IMR-90 (cell line): ENCODE results near the gene SCN1B. TPM values are rescaled to one million over a fixed set of nuclear protein-coding genes. Genes with fewer than 3 reads are reported as not detected.

Experiments
- ATAC-seq: fragments of 200-7000 bp; cut with Tn5 transposase; 2 replicates; pipeline ENCODE4 v1.9.1; 2020; ENCODE audit warnings: low read depth, mild to moderate bottlenecking, moderate library complexity
- BruUV-seq: library from RNA; stranded (reverse); fragments of 400-500 nt; replicated peaks from 2 replicates; lab custom pipeline; 2021; lab: Mats Ljungman, UMichigan
- CTCF ChIA-PET: fragments of 300-600 bp; formaldehyde crosslinking; extraction: SDS; loops from one replicate; lab custom pipeline; 2021; ENCODE audit warnings: antibody characterized with exemption; lab: Yijun Ruan, JAX
- POLR2A ChIA-PET: fragments of 300-600 bp; sonication (Branson Sonifier 250); formaldehyde crosslinking; loops from one replicate; lab custom pipeline; 2022; ENCODE audit warnings: antibody characterized with exemption; ENCODE audit not compliant: unreplicated experiment; lab: Charles Lee
- DNase-seq: peaks from one replicate; pipeline ENCODE4 v3.0.0; 2013
- H2AFZ ChIP-seq: replicated peaks from 2 replicates; pipeline ENCODE3; 2013; ENCODE audit warnings: low read length, mild to moderate bottlenecking; ENCODE audit not compliant: poor library complexity
- H2AK5ac ChIP-seq: 2 replicates; pipeline ENCODE4 v1.6.1; 2013; ENCODE audit warnings: low read depth, low read length, inconsistent platforms
- H2AK9ac ChIP-seq: replicated peaks from 2 replicates; pipeline ENCODE3; 2013; ENCODE audit warnings: mild to moderate bottlenecking, low read depth, low read length, moderate library complexity; ENCODE audit not compliant: poor library complexity
- H2BK120ac ChIP-seq: 2 replicates; pipeline ENCODE4 v1.6.1; 2013; ENCODE audit warnings: low read depth, low read length, inconsistent platforms
- H2BK15ac ChIP-seq: 3 replicates; pipeline ENCODE4 v1.6.1; 2013; ENCODE audit warnings: low read depth, low read length, inconsistent platforms
- H2BK20ac ChIP-seq: 2 replicates; pipeline ENCODE4 v1.6.1; 2013; ENCODE audit warnings: low read depth, mild to moderate bottlenecking, inconsistent platforms, low read length, moderate library complexity
- H2BK5ac ChIP-seq: 2 replicates; pipeline ENCODE4 v1.6.1; 2013; ENCODE audit warnings: mild to moderate bottlenecking, low read depth, low read length, inconsistent platforms; ENCODE audit not compliant: poor library complexity, severe bottlenecking
- H3K14ac ChIP-seq: replicated peaks from 2 replicates; pipeline ENCODE4 v1.6.1; 2013; ENCODE audit warnings: low read depth, low read length, inconsistent platforms
- H3K18ac ChIP-seq: 2 replicates; pipeline ENCODE4 v1.6.1; 2013; ENCODE audit warnings: low read depth, low read length, control low read depth
- H3K23ac ChIP-seq: 2 replicates; pipeline ENCODE4 v1.6.1; 2013; ENCODE audit warnings: low read depth, low read length, inconsistent platforms
- H3K27ac ChIP-seq: 2 replicates; pipeline ENCODE4 v1.5.1; 2013; ENCODE audit warnings: mild to moderate bottlenecking, control low read depth, low read length; ENCODE audit not compliant: insufficient read depth
- H3K27me3 ChIP-seq: 2 replicates; pipeline ENCODE4 v1.6.1; 2013; ENCODE audit warnings: low read length; ENCODE audit not compliant: control insufficient read depth, insufficient read depth
- H3K36me3 ChIP-seq: 2 replicates; pipeline ENCODE4 v1.6.1; 2013; ENCODE audit warnings: low read length, mixed read lengths; ENCODE audit not compliant: control insufficient read depth, insufficient read depth
- H3K4ac ChIP-seq: 2 replicates; pipeline ENCODE4 v1.6.1; 2013; ENCODE audit warnings: low read depth, low read length, inconsistent platforms
- H3K4me1 ChIP-seq: 2 replicates; pipeline ENCODE4 v1.6.1; 2013; ENCODE audit warnings: low read length, mixed read lengths; ENCODE audit not compliant: control insufficient read depth, insufficient read depth
- H3K4me2 ChIP-seq: 2 replicates; pipeline ENCODE4 v1.6.1; 2013; ENCODE audit warnings: low read depth, mild to moderate bottlenecking, control low read depth, low read length, moderate library complexity
- H3K4me3 ChIP-seq: 2 replicates; pipeline ENCODE4 v1.5.1; 2013; ENCODE audit warnings: low read depth, mild to moderate bottlenecking, control low read depth, low read length, moderate library complexity; ENCODE audit not compliant: insufficient read depth
- H3K56ac ChIP-seq: 2 replicates; pipeline ENCODE4 v1.6.1; 2013; ENCODE audit warnings: low read length, inconsistent platforms; ENCODE audit not compliant: insufficient read depth; ENCODE audit errors: extremely low read depth
- H3K79me1 ChIP-seq, 2 experiments: 2 replicates each; pipeline ENCODE4 v1.6.1; 2013; ENCODE audit warnings: low read length in 2 of 2, inconsistent platforms in 1 of 2, low read depth in 1 of 2
- H3K9ac ChIP-seq: 2 replicates; pipeline ENCODE4 v1.6.1; 2013; ENCODE audit warnings: low read depth, low read length, control low read depth
- H3K9me1 ChIP-seq: 2 replicates; pipeline ENCODE4 v1.6.1; 2013; ENCODE audit warnings: low read length, inconsistent platforms; ENCODE audit not compliant: insufficient read depth
- H3K9me3 ChIP-seq: 2 replicates; pipeline ENCODE4 v1.6.1; 2013; ENCODE audit warnings: low read length; ENCODE audit not compliant: control insufficient read depth, insufficient read depth
- H4K20me1 ChIP-seq: 2 replicates; pipeline ENCODE4 v1.6.1; 2013; ENCODE audit warnings: low read length, inconsistent platforms; ENCODE audit not compliant: insufficient read depth
- H4K5ac ChIP-seq: 2 replicates; pipeline ENCODE4 v1.6.1; 2013; ENCODE audit warnings: mild to moderate bottlenecking, low read depth, low read length, control low read depth
- H4K8ac ChIP-seq, 2 experiments: 2 replicates each; pipeline ENCODE4 v1.6.1; 2013; ENCODE audit warnings: low read depth in 2 of 2, low read length in 2 of 2, control low read depth in 1 of 2, inconsistent platforms in 1 of 2
- H4K91ac ChIP-seq: 2 replicates; pipeline ENCODE4 v1.6.1; 2013; ENCODE audit warnings: low read depth, low read length, inconsistent platforms; ENCODE audit not compliant: insufficient read depth
- BHLHE40 ChIP-seq: fragments of 150-350 bp; IDR thresholded peaks from 2 replicates; pipeline ENCODE4 v1.6.1; 2016; ENCODE audit warnings: mild to moderate bottlenecking, low read depth, low read length
- CEBPB ChIP-seq: IDR thresholded peaks from 2 replicates; pipeline ENCODE4 v1.6.1; 2012; ENCODE audit warnings: low read depth, low read length, improper control_type of control experiment
- CHD1 ChIP-seq: IDR thresholded peaks from 2 replicates; pipeline ENCODE4 v1.6.1; 2012; ENCODE audit warnings: low read depth, low read length, improper control_type of control experiment
- FOS ChIP-seq: fragments of 150-350 bp; IDR thresholded peaks from 2 replicates; pipeline ENCODE4 v1.6.1; 2016; ENCODE audit warnings: low read depth, low read length
- MAFK ChIP-seq: IDR thresholded peaks from 2 replicates; pipeline ENCODE4 v1.6.1; 2012; ENCODE audit warnings: low read depth, low read length, improper control_type of control experiment
- MAZ ChIP-seq: IDR thresholded peaks from 2 replicates; pipeline ENCODE4 v1.6.1; 2012; ENCODE audit warnings: low read depth, mild to moderate bottlenecking, low read length, improper control_type of control experiment, moderate library complexity, borderline replicate concordance
- MXI1 ChIP-seq: IDR thresholded peaks from 2 replicates; pipeline ENCODE4 v1.6.1; 2012; ENCODE audit warnings: low read depth, mild to moderate bottlenecking, low read length, moderate library complexity, borderline replicate concordance
- NFE2L2 ChIP-seq: fragments of 150-350 bp; IDR thresholded peaks from 2 replicates; pipeline ENCODE4 v1.6.1; 2016; ENCODE audit warnings: low read depth, mild to moderate bottlenecking, low read length
- POLR2A ChIP-seq: IDR thresholded peaks from 2 replicates; pipeline ENCODE4 v1.6.1; 2012; ENCODE audit warnings: mild to moderate bottlenecking, low read depth, low read length
- RAD21 ChIP-seq: IDR thresholded peaks from 2 replicates; pipeline ENCODE4 v1.6.1; 2012; ENCODE audit warnings: low read length, improper control_type of control experiment
- RCOR1 ChIP-seq: IDR thresholded peaks from 2 replicates; pipeline ENCODE4 v1.6.1; 2012; ENCODE audit warnings: mild to moderate bottlenecking, low read length, improper control_type of control experiment; ENCODE audit not compliant: insufficient replicate concordance
- RFX5 ChIP-seq: IDR thresholded peaks from 2 replicates; pipeline ENCODE4 v1.8.0; 2012; ENCODE audit warnings: low read depth, mild to moderate bottlenecking, low read length, moderate library complexity
- SMC3 ChIP-seq: fragments of 150-350 bp; IDR thresholded peaks from 2 replicates; pipeline ENCODE4 v1.6.1; 2016; ENCODE audit warnings: low read depth, mild to moderate bottlenecking, antibody characterized with exemption, low read length, moderate library complexity
- WGBS, 2 experiments: methylation state at CpG; one replicate each; pipeline versions ENCODE4 v1.1.5 to v1.1.7; 2013; ENCODE audit warnings: missing lambda C conversion rate in 2 of 2; ENCODE audit not compliant: insufficient read length in 1 of 2; ENCODE audit errors: extremely low coverage in 2 of 2; 5-methylcytosine and 5-hydroxymethylcytosine counted together
- dilution Hi-C: fragments of 300-500 bp; cut with HindIII; formaldehyde crosslinking; loops from one replicate; pipeline ENCODE4 v1.14.3; 2018; ENCODE audit warnings: low sequenced_read_pairs; ENCODE audit not compliant: unreplicated experiment
- in situ Hi-C: fragments of 300-500 bp; cut with MboI; formaldehyde crosslinking; loops from 3 replicates; pipeline ENCODE4 v1.14.3; 2019; ENCODE audit warnings: low sequenced_read_pairs, inconsistent platforms, mixed read lengths
- intact Hi-C: fragments of 100-400 bp; cut with micrococcal nuclease; formaldehyde crosslinking; loops from 2 replicates; pipeline ENCODE4 v1.10.0; 2022
- polyA plus RNA-seq, 3 experiments: library from polyadenylated mRNA; depleted of rRNA; stranded (reverse); fragments of >200 nt; gene quantifications; 2 replicates each; pipeline ENCODE4 v1.2.3, GENCODE V29; 2012; ENCODE audit warnings: low replicate concordance in 1 of 3
- total RNA-seq: library from RNA; depleted of rRNA; stranded (reverse); fragments of >200 nt; gene quantifications from 2 replicates; pipeline ENCODE4 v1.2.3, GENCODE V29; 2012
- TF ChIP-seq, protein P1 (sequence below): fragments of 150-350 bp; IDR thresholded peaks from 2 replicates; pipeline ENCODE4 v1.6.1; 2017; ENCODE audit warnings: mild to moderate bottlenecking, antibody characterized with exemption, low read length, low read depth
- TF ChIP-seq, protein P2 (sequence below): conservative IDR thresholded peaks from 2 replicates; pipeline ENCODE4 v1.5.1; 2012; ENCODE audit warnings: mild to moderate bottlenecking, low read depth, low read length, improper control_type of control experiment

Gene SCN1B
- total and polyA plus RNA-seq, 2 of the 4 experiments (the other 2 are of a cell fraction) = 2.0 to 9.6 TPM

- Histone ChIP-seq H3K9me3 (no peaks in the 10 kb centered on the region), H3K4me1 (peaks cover 3% of the 10 kb centered on the region), H2BK15ac (peak overlapping the region; percentile 44; the same call in 1 of the 3 replicates), H3K79me1 (no peaks in the 10 kb centered on the region), H3K27ac (no peak overlapping the region; the same call in 1 of the 2 replicates), H3K18ac (peak overlapping the region; percentile 12; the same call in 1 of the 2 replicates), H2BK120ac (peak overlapping the region; percentile 87), H3K27me3 (no peaks in the 10 kb centered on the region), H2AK9ac (peak overlapping the region; percentile 87), H3K14ac (peak overlapping the region; percentile 37; the same call in 1 of the 2 replicates), H3K9me1 (peaks cover 7% of the 10 kb centered on the region), H3K9ac (no peak overlapping the region), H4K8ac (peak overlapping the region in 1 of 2 experiments; percentile 61; a peak in 1 of 4 replicates), H3K36me3 (no peaks in the 10 kb centered on the region), H2AK5ac (peak overlapping the region; percentile 73), H4K91ac (peak overlapping the region; percentile 71), H3K4ac (peak overlapping the region; percentile 80), H3K4me2 (no peak overlapping the region), H2BK20ac (peak overlapping the region; percentile 65; the same call in 1 of the 2 replicates), H4K20me1 (no peaks in the 10 kb centered on the region), H4K5ac (peak overlapping the region; percentile 1; the same call in 1 of the 2 replicates), H3K23ac (0 out of 2 replicates have a peak overlapping the region, but pooled peaks have one; percentile 5), H2BK5ac (peak overlapping the region; percentile 43), H2AFZ (peak overlapping the region; percentile 60), H3K56ac (no peak overlapping the region), H3K4me3 (no peak overlapping the region)
- intact Hi-C loops (no loop called here), dilution Hi-C loops (no loop called here), in situ Hi-C loops (no loop called here)
- ATAC-seq (peak; percentile 93), DNase-seq (peak; percentile 87)
- no TSS peak for BruUV-seq
- CTCF ChIA-PET = interaction anchor here (0.6 to 1.4 kb wide), 2 partner anchors 44 to 379 kb away, joined by 3 to 4 read pairs; no protein-coding TSS in a partner anchor
- POLR2A ChIA-PET = no interaction called here
- 100% methylated on average over 1 of the region's 8 CpGs; no CpG with 5 or more reads in 1 of the 2 experiments for WGBS, 2 experiments
- no peak for TF ChIP-seq RAD21
- TF ChIP-seq POLR2A = no peak
- peak; percentile 84 for TF ChIP-seq FOS
- TF ChIP-seq MAFK = no peak
- TF ChIP-seq CEBPB = peak; percentile 54
- TF ChIP-seq RFX5 = no peak
- TF ChIP-seq SMC3 = no peak
- TF ChIP-seq NFE2L2 = 0 out of 2 replicates have a peak, but pooled peaks have one; percentile 8
- TF ChIP-seq RCOR1 = peak; percentile 59
- no peak for TF ChIP-seq MXI1
- TF ChIP-seq, protein P1, sequence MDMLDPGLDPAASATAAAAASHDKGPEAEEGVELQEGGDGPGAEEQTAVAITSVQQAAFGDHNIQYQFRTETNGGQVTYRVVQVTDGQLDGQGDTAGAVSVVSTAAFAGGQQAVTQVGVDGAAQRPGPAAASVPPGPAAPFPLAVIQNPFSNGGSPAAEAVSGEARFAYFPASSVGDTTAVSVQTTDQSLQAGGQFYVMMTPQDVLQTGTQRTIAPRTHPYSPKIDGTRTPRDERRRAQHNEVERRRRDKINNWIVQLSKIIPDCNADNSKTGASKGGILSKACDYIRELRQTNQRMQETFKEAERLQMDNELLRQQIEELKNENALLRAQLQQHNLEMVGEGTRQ = no peak
- TF ChIP-seq, protein P2, sequence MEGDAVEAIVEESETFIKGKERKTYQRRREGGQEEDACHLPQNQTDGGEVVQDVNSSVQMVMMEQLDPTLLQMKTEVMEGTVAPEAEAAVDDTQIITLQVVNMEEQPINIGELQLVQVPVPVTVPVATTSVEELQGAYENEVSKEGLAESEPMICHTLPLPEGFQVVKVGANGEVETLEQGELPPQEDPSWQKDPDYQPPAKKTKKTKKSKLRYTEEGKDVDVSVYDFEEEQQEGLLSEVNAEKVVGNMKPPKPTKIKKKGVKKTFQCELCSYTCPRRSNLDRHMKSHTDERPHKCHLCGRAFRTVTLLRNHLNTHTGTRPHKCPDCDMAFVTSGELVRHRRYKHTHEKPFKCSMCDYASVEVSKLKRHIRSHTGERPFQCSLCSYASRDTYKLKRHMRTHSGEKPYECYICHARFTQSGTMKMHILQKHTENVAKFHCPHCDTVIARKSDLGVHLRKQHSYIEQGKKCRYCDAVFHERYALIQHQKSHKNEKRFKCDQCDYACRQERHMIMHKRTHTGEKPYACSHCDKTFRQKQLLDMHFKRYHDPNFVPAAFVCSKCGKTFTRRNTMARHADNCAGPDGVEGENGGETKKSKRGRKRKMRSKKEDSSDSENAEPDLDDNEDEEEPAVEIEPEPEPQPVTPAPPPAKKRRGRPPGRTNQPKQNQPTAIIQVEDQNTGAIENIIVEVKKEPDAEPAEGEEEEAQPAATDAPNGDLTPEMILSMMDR = no peak
- TF ChIP-seq MAZ = no peak
- peak; percentile 52 for TF ChIP-seq BHLHE40
- TF ChIP-seq CHD1 = no peak
Measured at GRCh38 chr19:35088131-35088913, 58.1 kb downstream of the SCN1B start.
